Bronchial epithelial cell (primary cell): Measurements from ENCODE around the gene DDI1. TPM values are rescaled to one million over a fixed set of nuclear protein-coding genes. Genes with fewer than 3 reads are reported as not detected.

Experiments
- DNase-seq: peaks from one replicate; pipeline ENCODE4 v3.0.0-alpha.2; 2010; ENCODE audit warnings: low read depth
- FAIRE-seq: peaks from 2 replicates; lab custom pipeline; 2011; peaks lifted over from hg19 to GRCh38; lab: Jason Lieb, UNC
- H3K27me3 ChIP-seq: 2 replicates; pipeline ENCODE4 v1.5.1; 2011; ENCODE audit warnings: low read length; ENCODE audit not compliant: control insufficient read depth, insufficient read depth
- H3K36me3 ChIP-seq: 2 replicates; pipeline ENCODE4 v1.5.1; 2011; ENCODE audit warnings: low read length; ENCODE audit not compliant: control insufficient read depth, insufficient read depth
- H3K4me3 ChIP-seq: 2 replicates; pipeline ENCODE4 v1.5.1; 2011; ENCODE audit warnings: mild to moderate bottlenecking, low read depth, low read length, control low read depth
- total RNA-seq: library from RNA; depleted of rRNA; stranded (reverse); fragments of >200 nt; gene quantifications from 2 replicates; pipeline ENCODE4 v1.2.1, GENCODE V29; 2014
- TF ChIP-seq, protein P1 (sequence below): IDR thresholded peaks from 2 replicates; pipeline ENCODE4 v1.5.1; 2011; ENCODE audit warnings: mild to moderate bottlenecking, moderate library complexity, low read length, control low read depth, inconsistent platforms; ENCODE audit not compliant: insufficient read depth, severe bottlenecking

The DDI1 gene
- total RNA-seq, 1 donor from 2014 or later, result not detected

DNA sequence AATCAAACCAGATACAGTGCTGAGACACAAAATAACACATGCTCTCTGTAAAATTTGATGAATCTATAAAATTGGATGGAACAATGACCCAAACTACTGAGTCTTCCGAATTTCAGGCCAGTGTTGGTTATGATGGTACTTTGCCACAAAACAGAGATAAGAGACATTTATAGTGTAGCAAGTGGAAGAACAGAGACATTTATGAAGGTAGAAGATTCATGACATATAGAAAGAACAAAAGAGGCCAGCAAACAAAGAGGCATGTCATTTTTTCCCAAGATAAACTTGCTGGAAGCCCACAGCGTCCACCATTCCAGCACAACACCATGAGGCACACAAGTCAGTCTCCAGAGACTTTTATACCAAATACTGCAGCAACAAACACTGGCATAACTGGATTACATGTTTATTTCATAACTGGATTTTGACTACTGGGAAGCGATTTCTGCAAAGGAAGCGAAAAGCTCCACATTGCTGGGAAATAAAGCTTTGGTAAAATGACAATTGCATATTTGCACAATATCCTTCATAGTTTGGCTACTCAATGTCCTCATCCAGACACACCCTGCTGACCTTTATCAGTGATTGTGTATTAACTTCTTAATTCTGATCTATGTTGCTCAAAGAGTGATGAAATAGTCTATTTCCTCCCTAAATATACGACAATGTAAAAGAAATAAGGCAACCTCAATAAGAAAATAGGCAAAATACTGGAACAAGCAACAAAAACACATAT is 17.5 kb downstream of the DDI1 start:
- FAIRE-seq, result no peak
- TF ChIP-seq, protein P1, sequence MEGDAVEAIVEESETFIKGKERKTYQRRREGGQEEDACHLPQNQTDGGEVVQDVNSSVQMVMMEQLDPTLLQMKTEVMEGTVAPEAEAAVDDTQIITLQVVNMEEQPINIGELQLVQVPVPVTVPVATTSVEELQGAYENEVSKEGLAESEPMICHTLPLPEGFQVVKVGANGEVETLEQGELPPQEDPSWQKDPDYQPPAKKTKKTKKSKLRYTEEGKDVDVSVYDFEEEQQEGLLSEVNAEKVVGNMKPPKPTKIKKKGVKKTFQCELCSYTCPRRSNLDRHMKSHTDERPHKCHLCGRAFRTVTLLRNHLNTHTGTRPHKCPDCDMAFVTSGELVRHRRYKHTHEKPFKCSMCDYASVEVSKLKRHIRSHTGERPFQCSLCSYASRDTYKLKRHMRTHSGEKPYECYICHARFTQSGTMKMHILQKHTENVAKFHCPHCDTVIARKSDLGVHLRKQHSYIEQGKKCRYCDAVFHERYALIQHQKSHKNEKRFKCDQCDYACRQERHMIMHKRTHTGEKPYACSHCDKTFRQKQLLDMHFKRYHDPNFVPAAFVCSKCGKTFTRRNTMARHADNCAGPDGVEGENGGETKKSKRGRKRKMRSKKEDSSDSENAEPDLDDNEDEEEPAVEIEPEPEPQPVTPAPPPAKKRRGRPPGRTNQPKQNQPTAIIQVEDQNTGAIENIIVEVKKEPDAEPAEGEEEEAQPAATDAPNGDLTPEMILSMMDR, result no peak
- Histone ChIP-seq H3K4me3 (no peak overlapping the region), H3K27me3 (no peaks in the 10 kb centered on the region), H3K36me3 (no peaks in the 10 kb centered on the region)
- DNase-seq, result no peak

DNA sequence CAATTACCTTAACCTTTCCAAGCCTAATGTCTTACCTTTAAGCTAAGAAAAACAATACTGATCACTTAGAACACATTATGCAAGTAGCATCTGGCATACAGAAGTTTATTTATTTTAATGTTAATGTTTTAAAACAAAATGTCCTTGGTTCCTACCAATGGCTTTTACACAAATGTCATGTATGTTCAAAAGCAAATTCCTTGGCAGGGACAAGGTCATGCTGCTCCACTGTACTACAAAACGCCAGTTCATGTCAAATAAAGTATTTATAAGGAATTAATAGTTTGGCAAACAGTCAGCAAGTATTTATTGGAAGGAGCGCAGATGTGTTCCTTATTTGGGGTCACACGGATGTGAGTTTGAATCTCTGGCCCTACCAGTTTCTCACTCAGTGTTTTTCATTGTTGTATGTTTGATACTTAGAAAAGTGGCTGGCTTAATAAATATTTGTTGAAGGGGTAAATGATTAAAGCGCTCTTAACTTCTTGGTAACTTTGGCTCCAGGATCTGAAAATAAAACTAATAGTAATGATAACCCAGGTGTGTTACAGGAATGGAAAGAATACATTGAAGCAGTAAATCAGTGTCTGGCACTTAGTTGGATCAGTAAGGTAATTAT is 18.6 kb downstream of the DDI1 start:
- Histone ChIP-seq H3K36me3 (no peaks in the 10 kb centered on the region), H3K4me3 (no peak overlapping the region), H3K27me3 (no peaks in the 10 kb centered on the region)
- FAIRE-seq, result no peak
- no peak for DNase-seq
- TF ChIP-seq, protein P1, result no peak

DNA sequence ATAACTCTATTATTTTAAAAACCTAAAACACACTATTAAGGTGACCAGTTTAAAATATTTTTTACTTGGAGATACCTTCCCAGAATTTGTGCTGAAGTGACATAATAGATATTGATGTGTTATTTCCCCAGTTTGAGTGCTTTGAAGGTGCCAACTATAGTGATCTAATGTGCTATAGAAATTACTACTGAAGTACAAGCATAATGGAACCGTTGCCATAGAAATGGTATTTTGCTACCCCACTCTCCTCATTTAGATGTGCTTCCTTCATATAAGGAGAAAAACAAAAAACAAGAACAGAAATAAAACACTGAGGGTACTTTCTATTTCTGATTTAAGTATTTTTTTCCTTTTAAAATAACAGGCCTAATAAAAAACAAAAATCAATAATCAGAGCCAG is 19.2 kb downstream of the DDI1 start:
- DNase-seq (no peak), FAIRE-seq (no peak)
- TF ChIP-seq, protein P1, result no peak
- Histone ChIP-seq H3K36me3 (no peaks in the 10 kb centered on the region), H3K4me3 (no peak overlapping the region), H3K27me3 (no peaks in the 10 kb centered on the region)

DNA sequence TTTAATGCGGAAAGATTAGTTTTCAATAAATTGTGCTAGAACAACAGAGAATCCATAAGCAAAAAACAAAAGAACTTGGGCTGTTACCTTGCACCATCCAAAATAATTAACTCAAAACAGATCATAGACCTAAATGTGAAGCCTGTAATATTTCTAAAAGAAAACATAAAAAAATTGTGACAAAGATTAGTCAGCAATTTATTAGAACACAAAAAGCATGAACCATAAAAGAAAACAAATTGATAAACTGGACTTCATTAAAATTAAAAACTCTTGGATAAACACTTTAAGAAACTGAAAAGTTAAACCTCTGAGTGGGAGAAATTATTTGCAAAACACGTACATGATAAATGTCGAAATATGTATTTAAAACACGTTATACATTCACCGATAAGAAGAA is 21.5 kb downstream of the DDI1 start:
- TF ChIP-seq, protein P1, result no peak
- Histone ChIP-seq H3K36me3 (no peaks in the 10 kb centered on the region), H3K27me3 (no peaks in the 10 kb centered on the region), H3K4me3 (no peak overlapping the region)
- DNase-seq, result no peak
- FAIRE-seq, result no peak

DNA sequence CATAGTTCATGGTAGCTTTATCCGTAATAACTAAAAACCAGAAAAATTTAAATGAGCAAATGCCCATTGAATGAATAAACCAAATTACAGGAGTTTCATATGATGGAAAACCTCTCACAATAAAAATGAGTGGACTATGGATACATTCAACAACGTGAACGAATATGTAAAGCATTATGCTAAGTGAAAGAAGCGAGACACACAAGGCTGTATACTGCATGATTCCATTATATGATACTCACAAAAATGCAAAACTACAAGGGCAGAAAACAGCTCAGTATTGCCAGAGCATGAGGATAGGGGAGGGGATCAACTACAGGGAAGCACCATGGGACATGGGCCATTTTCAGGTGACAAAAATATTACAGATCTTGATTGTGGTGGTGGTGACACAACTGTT is 22.2 kb downstream of the DDI1 start:
- DNase-seq (no peak), FAIRE-seq (no peak)
- no peak overlapping the region for H3K4me3 ChIP-seq
- H3K27me3 ChIP-seq, result no peaks in the 10 kb centered on the region
- TF ChIP-seq, protein P1, result no peak
- no peaks in the 10 kb centered on the region for H3K36me3 ChIP-seq
